ENCODE measurements around the gene COA7.

Gene COA7

DNA sequence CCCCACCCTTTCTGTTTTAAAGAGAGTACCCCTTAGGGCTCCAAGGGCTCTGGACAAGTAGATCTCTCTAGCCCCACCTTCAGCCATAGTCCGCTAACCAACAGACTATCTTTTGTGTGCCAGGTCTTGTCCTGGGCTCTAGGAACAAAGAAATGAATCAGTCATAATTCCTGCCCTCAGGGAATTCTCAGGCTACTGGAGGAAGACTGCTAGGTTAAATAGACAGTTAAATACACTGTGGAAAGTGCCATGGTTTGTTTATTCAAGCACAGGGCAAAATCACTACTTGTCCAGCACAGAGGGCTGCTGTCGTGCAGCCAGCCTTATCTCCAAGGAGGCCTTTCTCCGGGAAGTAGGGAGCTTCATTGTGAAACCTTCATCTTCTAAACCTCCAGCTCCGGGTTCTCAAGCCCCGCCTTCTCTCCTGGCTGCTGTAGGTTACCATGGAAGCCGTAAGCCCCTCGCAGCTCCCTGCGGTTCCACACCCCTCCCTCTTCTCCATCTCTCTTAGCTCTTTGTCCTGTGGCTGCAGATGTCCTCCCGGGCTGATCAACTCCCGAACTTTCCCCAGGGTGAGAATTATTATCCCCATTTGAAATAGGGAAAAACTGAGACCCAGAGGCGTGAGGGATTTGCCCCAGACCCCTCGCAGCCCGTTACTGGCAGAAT, 35.4 kb downstream of the COA7 start:
- H3K4me3 ChIP-seq (ENCODE audit: low read length): no peak overlapping the region
- peak; percentile 96 for DNase-seq (ENCODE audit: low read depth)
- TF ChIP-seq, protein P1, sequence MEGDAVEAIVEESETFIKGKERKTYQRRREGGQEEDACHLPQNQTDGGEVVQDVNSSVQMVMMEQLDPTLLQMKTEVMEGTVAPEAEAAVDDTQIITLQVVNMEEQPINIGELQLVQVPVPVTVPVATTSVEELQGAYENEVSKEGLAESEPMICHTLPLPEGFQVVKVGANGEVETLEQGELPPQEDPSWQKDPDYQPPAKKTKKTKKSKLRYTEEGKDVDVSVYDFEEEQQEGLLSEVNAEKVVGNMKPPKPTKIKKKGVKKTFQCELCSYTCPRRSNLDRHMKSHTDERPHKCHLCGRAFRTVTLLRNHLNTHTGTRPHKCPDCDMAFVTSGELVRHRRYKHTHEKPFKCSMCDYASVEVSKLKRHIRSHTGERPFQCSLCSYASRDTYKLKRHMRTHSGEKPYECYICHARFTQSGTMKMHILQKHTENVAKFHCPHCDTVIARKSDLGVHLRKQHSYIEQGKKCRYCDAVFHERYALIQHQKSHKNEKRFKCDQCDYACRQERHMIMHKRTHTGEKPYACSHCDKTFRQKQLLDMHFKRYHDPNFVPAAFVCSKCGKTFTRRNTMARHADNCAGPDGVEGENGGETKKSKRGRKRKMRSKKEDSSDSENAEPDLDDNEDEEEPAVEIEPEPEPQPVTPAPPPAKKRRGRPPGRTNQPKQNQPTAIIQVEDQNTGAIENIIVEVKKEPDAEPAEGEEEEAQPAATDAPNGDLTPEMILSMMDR (IDR thresholded peaks at IDR 0.05; ENCODE audit: insufficient read depth, low read depth, low read length, missing control alignments): peak; percentile 3

DNA sequence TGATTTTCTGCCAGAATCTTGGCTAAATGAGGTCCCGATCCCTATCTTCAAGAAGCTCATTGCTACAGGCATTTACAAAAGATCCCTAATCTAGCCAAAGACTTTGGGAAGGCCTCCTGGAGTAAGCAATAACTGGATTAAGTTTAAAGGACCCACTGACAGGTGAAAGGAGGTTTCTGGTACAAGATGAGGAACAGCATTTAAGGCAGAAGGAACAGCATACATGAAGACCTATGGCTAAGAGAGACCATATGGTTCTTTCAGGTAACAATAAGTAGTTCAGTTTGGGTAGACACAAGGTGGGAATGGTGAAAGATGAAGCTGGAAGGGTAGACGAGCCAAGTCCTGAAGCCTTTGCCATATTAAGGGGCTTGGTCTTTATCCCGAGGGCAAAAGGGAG, 37.3 kb downstream of the COA7 start:
- no peak for DNase-seq (ENCODE audit: low read depth)
- H3K4me3 ChIP-seq (ENCODE audit: low read length): no peak overlapping the region
- TF ChIP-seq, protein P1 (IDR thresholded peaks at IDR 0.05; ENCODE audit: insufficient read depth, low read depth, low read length, missing control alignments): no peak

DNA sequence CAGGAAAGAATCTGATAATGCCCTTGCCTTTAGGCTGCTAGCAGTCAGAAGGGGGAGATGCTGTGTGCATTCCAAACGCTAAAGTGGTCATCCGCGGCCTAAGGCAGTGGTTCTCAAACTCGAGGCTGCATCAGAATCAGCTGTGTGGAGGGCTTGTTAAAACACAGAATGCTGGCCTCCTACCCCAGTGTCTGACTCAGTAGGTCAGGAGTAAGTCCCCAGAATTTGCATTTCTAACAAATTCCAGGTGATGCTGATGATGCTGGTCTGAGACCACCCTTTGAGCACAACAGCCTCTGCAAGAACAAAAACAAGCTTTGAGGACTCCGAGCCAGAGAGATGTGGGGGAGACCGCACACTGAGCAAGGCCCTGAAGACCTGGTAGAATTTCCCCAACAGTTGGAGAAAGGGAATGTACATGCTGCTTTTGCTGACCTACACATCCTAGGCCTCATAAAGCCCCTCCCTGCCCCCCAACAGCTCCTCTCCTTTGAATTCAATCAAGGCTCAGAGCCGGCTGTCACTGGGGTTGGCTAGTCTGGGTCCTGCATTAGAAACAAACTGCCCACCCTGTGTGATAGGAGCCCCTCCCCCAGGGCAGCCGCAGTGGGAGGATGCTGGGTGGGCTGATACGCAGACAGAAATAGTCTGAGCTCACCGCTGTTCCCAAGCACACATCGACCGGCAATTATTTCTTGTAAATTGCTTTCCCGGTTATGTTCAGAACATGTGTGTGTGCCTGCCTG, 38.1 kb downstream of the COA7 start:
- DNase-seq (ENCODE audit: low read depth): peak; percentile 49
- no peak overlapping the region for H3K4me3 ChIP-seq (ENCODE audit: low read length)
- TF ChIP-seq, protein P1 (IDR thresholded peaks at IDR 0.05; ENCODE audit: insufficient read depth, low read depth, low read length, missing control alignments): no peak

DNA sequence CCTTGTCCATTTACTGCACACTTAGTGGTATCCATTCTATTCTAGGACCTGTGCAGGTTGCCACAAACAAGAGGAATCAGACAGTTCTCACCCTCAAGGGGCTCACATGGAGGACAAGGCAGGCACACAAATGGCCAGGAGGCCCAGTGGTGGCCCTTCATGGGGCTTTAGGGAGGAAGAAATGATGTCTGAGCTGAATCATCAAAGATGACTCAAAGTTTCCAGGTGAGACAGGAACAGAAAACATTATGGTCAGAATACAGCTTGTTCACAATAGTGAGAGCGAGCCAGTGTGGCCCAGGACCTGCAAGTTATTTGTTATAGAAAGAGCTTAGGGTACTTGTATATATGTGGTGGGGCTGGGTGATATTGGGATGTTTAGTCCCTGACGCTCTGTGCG, 38.8 kb downstream of the COA7 start:
- TF ChIP-seq, protein P1 (IDR thresholded peaks at IDR 0.05; ENCODE audit: insufficient read depth, low read depth, low read length, missing control alignments): no peak
- no peak overlapping the region for H3K4me3 ChIP-seq (ENCODE audit: low read length)
- DNase-seq (ENCODE audit: low read depth): peak; percentile 83

DNA sequence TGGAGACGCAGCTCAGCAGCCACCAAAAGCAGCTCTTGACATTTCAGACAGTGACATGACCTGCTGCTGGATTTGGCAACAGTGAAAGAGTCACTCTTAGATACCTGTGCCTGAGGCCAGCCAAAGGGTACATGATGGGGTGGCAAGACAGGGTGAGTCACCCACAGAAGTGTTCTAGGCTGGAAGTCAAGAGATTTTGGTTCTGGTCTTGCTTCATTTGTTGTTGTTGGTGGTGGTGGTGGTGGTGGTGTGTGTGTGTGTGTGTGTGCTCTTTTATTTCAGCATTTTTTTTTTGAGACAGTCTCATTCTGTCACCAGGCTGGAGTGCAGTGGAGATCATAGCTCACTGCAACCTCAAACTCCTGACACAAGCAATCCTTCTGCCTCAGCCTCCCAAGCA, 39.4 kb downstream of the COA7 start:
- TF ChIP-seq, protein P1 (IDR thresholded peaks at IDR 0.05; ENCODE audit: insufficient read depth, low read depth, low read length, missing control alignments): no peak
- no peak overlapping the region for H3K4me3 ChIP-seq (ENCODE audit: low read length)
- DNase-seq (ENCODE audit: low read depth): peak; percentile 79

DNA sequence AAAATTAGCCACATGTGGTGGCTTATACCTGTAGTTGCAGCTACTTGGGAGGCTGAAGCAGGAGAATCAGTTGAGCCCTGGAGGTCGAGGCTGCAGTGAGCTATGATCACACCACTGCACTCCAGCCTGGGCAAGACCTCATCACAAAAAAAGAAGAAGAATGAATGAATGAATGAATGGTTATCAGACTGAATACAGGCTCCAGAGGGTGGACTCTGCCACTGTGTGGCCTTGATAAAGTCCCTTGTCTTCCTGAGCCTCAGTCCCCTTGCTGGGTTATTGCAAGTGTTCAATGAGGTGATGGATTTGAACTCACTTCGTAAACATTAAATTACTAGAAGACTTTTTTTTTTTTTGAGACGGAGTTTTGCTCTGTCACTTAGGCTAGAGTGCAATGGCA, 40.4 kb downstream of the COA7 start:
- TF ChIP-seq, protein P1 (IDR thresholded peaks at IDR 0.05; ENCODE audit: insufficient read depth, low read depth, low read length, missing control alignments): no peak
- DNase-seq (ENCODE audit: low read depth): no peak

More for the DNA sequence above, 40.4 kb downstream of the COA7 start:
- H3K4me3 ChIP-seq (ENCODE audit: low read length): no peak overlapping the region
